SK-N-SH treated with all-trans-retinoic acid at 6 μM for 48 hours (cell line): Measurements from ENCODE around the gene PDE4B.
"Not testable (repeated sequence)": the region's sequence is repeated elsewhere in the genome, so short reads cannot be mapped to it uniquely, and the experiment has no call there.

Experiments
- ATAC-seq: fragments of 200-7000 bp; cut with Tn5 transposase; 3 replicates; pipeline ENCODE4 v1.9.1; 2020; ENCODE audit warnings: mild to moderate bottlenecking, moderate library complexity
- ARNTL ChIP-seq: fragments of 450-650 bp; formaldehyde crosslinking; IDR thresholded peaks from 2 replicates; pipeline ENCODE4 v1.5.0; 2020; ENCODE audit warnings: low read depth, mild to moderate bottlenecking, moderate library complexity, borderline replicate concordance
- BACH2 ChIP-seq: fragments of 250-450 bp; sonication (Bioruptor Pico); IDR thresholded peaks from 2 replicates; pipeline ENCODE4 v1.9.0; 2021; ENCODE audit warnings: mild to moderate bottlenecking, borderline replicate concordance
- CSDC2 ChIP-seq: fragments of 250-450 bp; sonication (Bioruptor Pico); IDR thresholded peaks from 2 replicates; pipeline ENCODE4 v1.5.0; 2020; ENCODE audit warnings: mild to moderate bottlenecking, moderate library complexity
- CSRNP3 ChIP-seq: fragments of 250-450 bp; sonication (Bioruptor Pico); IDR thresholded peaks from 2 replicates; pipeline ENCODE4 v1.5.1; 2021; ENCODE audit warnings: mild to moderate bottlenecking, moderate library complexity
- ESRRG ChIP-seq: fragments of 250-450 bp; sonication (Bioruptor Pico); IDR thresholded peaks from 2 replicates; pipeline ENCODE4 v1.6.1; 2021; ENCODE audit warnings: mild to moderate bottlenecking
- GLIS3 ChIP-seq: fragments of 250-450 bp; sonication (Bioruptor Pico); IDR thresholded peaks from 2 replicates; pipeline ENCODE4 v1.5.0; 2020; ENCODE audit warnings: mild to moderate bottlenecking, moderate library complexity
- ISL1 ChIP-seq: fragments of 250-450 bp; sonication (Bioruptor Pico); IDR thresholded peaks from 2 replicates; pipeline ENCODE4 v2.1.2; 2022; ENCODE audit warnings: mild to moderate bottlenecking, moderate library complexity
- OSR1 ChIP-seq: fragments of 250-450 bp; sonication (Bioruptor Pico); IDR thresholded peaks from 2 replicates; pipeline ENCODE4 v1.8.0; 2022; ENCODE audit warnings: moderate library complexity, mild to moderate bottlenecking, inconsistent platforms
- POU6F1 ChIP-seq: fragments of 250-450 bp; sonication (Bioruptor Pico); IDR thresholded peaks from 2 replicates; pipeline ENCODE4 v1.8.0; 2021; ENCODE audit warnings: low read depth, mild to moderate bottlenecking, moderate library complexity, borderline replicate concordance
- PPARA ChIP-seq: fragments of 250-450 bp; sonication (Bioruptor Pico); IDR thresholded peaks from 2 replicates; pipeline ENCODE4 v1.5.0; 2020; ENCODE audit warnings: mild to moderate bottlenecking, borderline replicate concordance
- RARB ChIP-seq: fragments of 250-450 bp; sonication (Bioruptor Pico); IDR thresholded peaks from 2 replicates; pipeline ENCODE4 v1.8.0; 2021; ENCODE audit warnings: mild to moderate bottlenecking, moderate library complexity
- SNAI2 ChIP-seq: fragments of 250-450 bp; sonication (Bioruptor Pico); IDR thresholded peaks from 2 replicates; pipeline ENCODE4 v1.5.0; 2020; ENCODE audit warnings: mild to moderate bottlenecking, moderate library complexity
- TCF4 ChIP-seq: fragments of 250-450 bp; sonication (Bioruptor Pico); IDR thresholded peaks from 2 replicates; pipeline ENCODE4 v1.8.0; 2021; ENCODE audit warnings: mild to moderate bottlenecking, moderate library complexity, borderline replicate concordance
- TOX ChIP-seq: fragments of 250-450 bp; sonication (Bioruptor Pico); IDR thresholded peaks from 2 replicates; pipeline ENCODE4 v1.8.0; 2021; ENCODE audit warnings: mild to moderate bottlenecking, moderate library complexity, borderline replicate concordance
- ZC3H10 ChIP-seq: fragments of 250-450 bp; sonication (Bioruptor Pico); IDR thresholded peaks from 2 replicates; pipeline ENCODE4 v1.5.1; 2021; ENCODE audit warnings: mild to moderate bottlenecking, moderate library complexity
- ZFP3 ChIP-seq: fragments of 250-450 bp; sonication (Bioruptor Pico); IDR thresholded peaks from 2 replicates; pipeline ENCODE4 v1.5.0; 2020; ENCODE audit warnings: mild to moderate bottlenecking, moderate library complexity
- ZFP30 ChIP-seq: fragments of 450-650 bp; formaldehyde crosslinking; IDR thresholded peaks from 2 replicates; pipeline ENCODE4 v1.5.0; 2022; ENCODE audit warnings: mild to moderate bottlenecking, moderate library complexity
- ZNF565 ChIP-seq: fragments of 450-650 bp; formaldehyde crosslinking; conservative IDR thresholded peaks from 2 replicates; pipeline ENCODE4 v1.5.0; 2020; ENCODE audit warnings: low read depth, mild to moderate bottlenecking, moderate library complexity
- ZNF70 ChIP-seq: fragments of 450-650 bp; formaldehyde crosslinking; IDR thresholded peaks from 2 replicates; pipeline ENCODE4 v1.5.0; 2020; ENCODE audit warnings: mild to moderate bottlenecking, moderate library complexity
- ZNF8 ChIP-seq: fragments of 450-650 bp; formaldehyde crosslinking; IDR thresholded peaks from 2 replicates; pipeline ENCODE4 v1.5.0; 2020; ENCODE audit warnings: mild to moderate bottlenecking, moderate library complexity
- TF ChIP-seq, protein P1 (sequence below): fragments of 250-450 bp; sonication (Bioruptor Pico); IDR thresholded peaks from 2 replicates; pipeline ENCODE4 v1.5.1; 2020; ENCODE audit warnings: low read depth, mild to moderate bottlenecking, moderate library complexity
- TF ChIP-seq, protein P2 (sequence below): fragments of 250-450 bp; sonication (Bioruptor Pico); IDR thresholded peaks from 2 replicates; pipeline ENCODE4 v1.5.0; 2020; ENCODE audit warnings: mild to moderate bottlenecking, moderate library complexity
- TF ChIP-seq, protein P3 (sequence below): fragments of 250-450 bp; sonication (Bioruptor Pico); IDR thresholded peaks from 2 replicates; pipeline ENCODE4 v1.8.0; 2020; ENCODE audit warnings: mild to moderate bottlenecking, moderate library complexity, borderline replicate concordance

PDE4B gene

GRCh38 chr1:65965112-65965996 lies 172.7 kb downstream of the PDE4B start:
- TF ChIP-seq TOX (CRISPR knock-in tag), result no peak
- TF ChIP-seq OSR1 (CRISPR knock-in tag), result no peak
- no peak for TF ChIP-seq ZNF565 (CRISPR knock-in tag)
- no peak for TF ChIP-seq TCF4 (CRISPR knock-in tag)
- TF ChIP-seq BACH2 (CRISPR knock-in tag), result no peak
- TF ChIP-seq RARB (CRISPR knock-in tag), result no peak
- TF ChIP-seq CSRNP3, result no peak
- no peak for ATAC-seq

GRCh38 chr1:65967492-65967891 lies 174.8 kb downstream of the PDE4B start:
- ATAC-seq, result not testable (repeated sequence)

GRCh38 chr1:65971547-65971946 lies 178.9 kb downstream of the PDE4B start:
- ATAC-seq, result no peak
- TF ChIP-seq ZFP3 (CRISPR knock-in tag), result no peak
- no peak for TF ChIP-seq ZFP30
- TF ChIP-seq TCF4 (CRISPR knock-in tag), result no peak
- TF ChIP-seq, protein P1, sequence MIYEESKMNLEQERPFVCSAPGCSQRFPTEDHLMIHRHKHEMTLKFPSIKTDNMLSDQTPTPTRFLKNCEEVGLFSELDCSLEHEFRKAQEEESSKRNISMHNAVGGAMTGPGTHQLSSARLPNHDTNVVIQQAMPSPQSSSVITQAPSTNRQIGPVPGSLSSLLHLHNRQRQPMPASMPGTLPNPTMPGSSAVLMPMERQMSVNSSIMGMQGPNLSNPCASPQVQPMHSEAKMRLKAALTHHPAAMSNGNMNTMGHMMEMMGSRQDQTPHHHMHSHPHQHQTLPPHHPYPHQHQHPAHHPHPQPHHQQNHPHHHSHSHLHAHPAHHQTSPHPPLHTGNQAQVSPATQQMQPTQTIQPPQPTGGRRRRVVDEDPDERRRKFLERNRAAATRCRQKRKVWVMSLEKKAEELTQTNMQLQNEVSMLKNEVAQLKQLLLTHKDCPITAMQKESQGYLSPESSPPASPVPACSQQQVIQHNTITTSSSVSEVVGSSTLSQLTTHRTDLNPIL (CRISPR knock-in tag), result no peak
- no peak for TF ChIP-seq ZC3H10 (CRISPR knock-in tag)
- no peak for TF ChIP-seq POU6F1 (CRISPR knock-in tag)
- TF ChIP-seq ESRRG (CRISPR knock-in tag), result no peak
- no peak for TF ChIP-seq PPARA
- TF ChIP-seq RARB (CRISPR knock-in tag), result no peak
- TF ChIP-seq GLIS3 (CRISPR knock-in tag), result no peak
- TF ChIP-seq ZNF565 (CRISPR knock-in tag), result no peak
- TF ChIP-seq OSR1 (CRISPR knock-in tag), result no peak
- TF ChIP-seq, protein P2, sequence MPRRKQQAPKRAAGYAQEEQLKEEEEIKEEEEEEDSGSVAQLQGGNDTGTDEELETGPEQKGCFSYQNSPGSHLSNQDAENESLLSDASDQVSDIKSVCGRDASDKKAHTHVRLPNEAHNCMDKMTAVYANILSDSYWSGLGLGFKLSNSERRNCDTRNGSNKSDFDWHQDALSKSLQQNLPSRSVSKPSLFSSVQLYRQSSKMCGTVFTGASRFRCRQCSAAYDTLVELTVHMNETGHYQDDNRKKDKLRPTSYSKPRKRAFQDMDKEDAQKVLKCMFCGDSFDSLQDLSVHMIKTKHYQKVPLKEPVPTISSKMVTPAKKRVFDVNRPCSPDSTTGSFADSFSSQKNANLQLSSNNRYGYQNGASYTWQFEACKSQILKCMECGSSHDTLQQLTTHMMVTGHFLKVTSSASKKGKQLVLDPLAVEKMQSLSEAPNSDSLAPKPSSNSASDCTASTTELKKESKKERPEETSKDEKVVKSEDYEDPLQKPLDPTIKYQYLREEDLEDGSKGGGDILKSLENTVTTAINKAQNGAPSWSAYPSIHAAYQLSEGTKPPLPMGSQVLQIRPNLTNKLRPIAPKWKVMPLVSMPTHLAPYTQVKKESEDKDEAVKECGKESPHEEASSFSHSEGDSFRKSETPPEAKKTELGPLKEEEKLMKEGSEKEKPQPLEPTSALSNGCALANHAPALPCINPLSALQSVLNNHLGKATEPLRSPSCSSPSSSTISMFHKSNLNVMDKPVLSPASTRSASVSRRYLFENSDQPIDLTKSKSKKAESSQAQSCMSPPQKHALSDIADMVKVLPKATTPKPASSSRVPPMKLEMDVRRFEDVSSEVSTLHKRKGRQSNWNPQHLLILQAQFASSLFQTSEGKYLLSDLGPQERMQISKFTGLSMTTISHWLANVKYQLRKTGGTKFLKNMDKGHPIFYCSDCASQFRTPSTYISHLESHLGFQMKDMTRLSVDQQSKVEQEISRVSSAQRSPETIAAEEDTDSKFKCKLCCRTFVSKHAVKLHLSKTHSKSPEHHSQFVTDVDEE (CRISPR knock-in tag), result no peak
- no peak for TF ChIP-seq BACH2 (CRISPR knock-in tag)
- TF ChIP-seq ARNTL (CRISPR knock-in tag), result no peak
- TF ChIP-seq ZNF70, result no peak

- no peak for ATAC-seq
- TF ChIP-seq CSDC2 (CRISPR knock-in tag), result no peak
- no peak for TF ChIP-seq ZNF565 (CRISPR knock-in tag)
- no peak for TF ChIP-seq BACH2 (CRISPR knock-in tag)
- TF ChIP-seq OSR1 (CRISPR knock-in tag), result no peak
- no peak for TF ChIP-seq ESRRG (CRISPR knock-in tag)
- TF ChIP-seq ZNF8, result no peak
- no peak for TF ChIP-seq ISL1 (CRISPR knock-in tag)
- TF ChIP-seq CSRNP3, result no peak
- TF ChIP-seq SNAI2, result no peak
- TF ChIP-seq ZFP30, result no peak
- TF ChIP-seq PPARA, result no peak
- TF ChIP-seq, protein P3, sequence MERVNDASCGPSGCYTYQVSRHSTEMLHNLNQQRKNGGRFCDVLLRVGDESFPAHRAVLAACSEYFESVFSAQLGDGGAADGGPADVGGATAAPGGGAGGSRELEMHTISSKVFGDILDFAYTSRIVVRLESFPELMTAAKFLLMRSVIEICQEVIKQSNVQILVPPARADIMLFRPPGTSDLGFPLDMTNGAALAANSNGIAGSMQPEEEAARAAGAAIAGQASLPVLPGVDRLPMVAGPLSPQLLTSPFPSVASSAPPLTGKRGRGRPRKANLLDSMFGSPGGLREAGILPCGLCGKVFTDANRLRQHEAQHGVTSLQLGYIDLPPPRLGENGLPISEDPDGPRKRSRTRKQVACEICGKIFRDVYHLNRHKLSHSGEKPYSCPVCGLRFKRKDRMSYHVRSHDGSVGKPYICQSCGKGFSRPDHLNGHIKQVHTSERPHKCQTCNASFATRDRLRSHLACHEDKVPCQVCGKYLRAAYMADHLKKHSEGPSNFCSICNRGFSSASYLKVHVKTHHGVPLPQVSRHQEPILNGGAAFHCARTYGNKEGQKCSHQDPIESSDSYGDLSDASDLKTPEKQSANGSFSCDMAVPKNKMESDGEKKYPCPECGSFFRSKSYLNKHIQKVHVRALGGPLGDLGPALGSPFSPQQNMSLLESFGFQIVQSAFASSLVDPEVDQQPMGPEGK (CRISPR knock-in tag), result no peak
- no peak for TF ChIP-seq RARB (CRISPR knock-in tag)
- no peak for TF ChIP-seq POU6F1 (CRISPR knock-in tag)
Measured at GRCh38 chr1:65975708-65976107, 183.0 kb downstream of the PDE4B start.
